Astrocyte (in vitro differentiated cells and primary cell): ENCODE data around the gene CTSL. TPM values are rescaled to one million over a fixed set of nuclear protein-coding genes. Genes with fewer than 3 reads are reported as not detected.

Source experiments
- DNase-seq: peaks from one replicate; pipeline ENCODE4 v3.0.0-alpha.2; 2010; ENCODE audit warnings: low read depth
- FAIRE-seq: peaks from 2 replicates; lab custom pipeline; 2011; peaks lifted over from hg19 to GRCh38; lab: Jason Lieb, UNC
- H2AFZ ChIP-seq: 2 replicates; pipeline ENCODE4 v1.6.0; 2012; ENCODE audit warnings: low read depth, low read length, inconsistent platforms
- H3K27ac ChIP-seq: 2 replicates; pipeline ENCODE4 v1.5.1; 2011; ENCODE audit warnings: low read depth, low read length, inconsistent platforms
- H3K27me3 ChIP-seq: 2 replicates; pipeline ENCODE4 v1.6.0; 2011; ENCODE audit warnings: low read length, inconsistent platforms; ENCODE audit not compliant: insufficient read depth
- H3K36me3 ChIP-seq: 2 replicates; pipeline ENCODE4 v1.5.1; 2011; ENCODE audit warnings: low read length, inconsistent platforms; ENCODE audit not compliant: insufficient read depth
- H3K4me1 ChIP-seq: 2 replicates; pipeline ENCODE4 v1.5.1; 2011; ENCODE audit warnings: low read length, inconsistent platforms; ENCODE audit not compliant: insufficient read depth
- H3K4me2 ChIP-seq: 2 replicates; pipeline ENCODE4 v1.6.0; 2012; ENCODE audit warnings: low read length, inconsistent platforms
- H3K4me3 ChIP-seq: 2 replicates; pipeline ENCODE4 v1.5.1; 2011; ENCODE audit warnings: low read depth, mild to moderate bottlenecking, low read length, inconsistent platforms; ENCODE audit not compliant: insufficient read depth
- H3K79me2 ChIP-seq: 2 replicates; pipeline ENCODE4 v1.6.0; 2012; ENCODE audit warnings: mild to moderate bottlenecking, low read length, inconsistent platforms; ENCODE audit not compliant: insufficient read depth
- H3K9ac ChIP-seq: 2 replicates; pipeline ENCODE4 v1.6.0; 2012; ENCODE audit warnings: mild to moderate bottlenecking, low read length, inconsistent platforms
- H3K9me3 ChIP-seq: 2 replicates; pipeline ENCODE4 v1.5.1; 2012; ENCODE audit warnings: low read depth, mild to moderate bottlenecking, low read length, inconsistent platforms; ENCODE audit not compliant: insufficient read depth
- H4K20me1 ChIP-seq: 2 replicates; pipeline ENCODE4 v1.6.0; 2012; ENCODE audit warnings: low read length, inconsistent platforms; ENCODE audit not compliant: insufficient read depth
- H3K27ac Mint-ChIP-seq: one replicate; pipeline ENCODE4 v1.8.0; 2021; ENCODE audit warnings: mild to moderate bottlenecking, mixed read lengths; ENCODE audit not compliant: unreplicated experiment
- H3K27me3 Mint-ChIP-seq: one replicate; pipeline ENCODE4 v1.8.0; 2021; ENCODE audit warnings: low read depth, mixed read lengths; ENCODE audit not compliant: unreplicated experiment
- H3K36me3 Mint-ChIP-seq: one replicate; pipeline ENCODE4 v1.8.0; 2021; ENCODE audit warnings: low read depth, mixed read lengths; ENCODE audit not compliant: unreplicated experiment
- H3K4me1 Mint-ChIP-seq: one replicate; pipeline ENCODE4 v1.8.0; 2021; ENCODE audit warnings: low read depth, mixed read lengths; ENCODE audit not compliant: unreplicated experiment
- H3K4me3 Mint-ChIP-seq: one replicate; pipeline ENCODE4 v1.8.0; 2021; ENCODE audit warnings: mild to moderate bottlenecking, moderate library complexity, mixed read lengths; ENCODE audit not compliant: unreplicated experiment
- H3K9me3 Mint-ChIP-seq: one replicate; pipeline ENCODE4 v1.8.0; 2021; ENCODE audit warnings: mild to moderate bottlenecking, mixed read lengths; ENCODE audit not compliant: unreplicated experiment
- CTCF ChIP-seq: IDR thresholded peaks from 2 replicates; pipeline ENCODE4 v1.5.1; 2011; ENCODE audit warnings: low read depth, mild to moderate bottlenecking, inconsistent platforms, low read length, moderate library complexity; ENCODE audit not compliant: insufficient read depth
- EZH2 ChIP-seq: IDR thresholded peaks from 2 replicates; pipeline ENCODE4 v1.6.1; 2012; ENCODE audit warnings: mild to moderate bottlenecking, low read length, inconsistent platforms; ENCODE audit not compliant: insufficient read depth
- total RNA-seq: library from RNA; stranded (reverse); gene quantifications from 2 replicates; pipeline ENCODE4 v1.2.1, GENCODE V29; 2021

CTSL gene
- total RNA-seq, 1 donor from 2014 or later, result 94.9 TPM

DNA sequence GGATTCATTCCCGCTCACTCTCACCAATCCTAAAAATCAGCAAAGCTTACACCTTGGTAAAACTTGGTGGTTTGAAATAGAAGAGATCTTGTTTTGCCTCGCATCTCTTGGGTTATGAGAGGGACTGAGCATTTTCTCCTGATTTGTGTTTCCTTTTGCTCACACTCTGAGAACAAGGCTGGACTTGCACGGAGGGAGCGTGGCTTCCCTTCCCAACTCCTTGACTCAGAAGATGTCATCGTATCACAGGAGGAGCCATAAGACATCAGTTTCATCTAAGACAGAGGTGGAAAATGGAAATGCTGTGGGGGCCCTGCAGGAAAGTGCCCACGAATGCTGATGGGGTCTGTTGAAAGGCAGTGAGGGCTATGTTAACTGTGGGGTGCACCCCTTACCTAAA, 37.4 kb downstream of the CTSL start:
- Histone ChIP-seq H3K27me3 (peaks cover 10% of the 10 kb centered on the region), H2AFZ (no peak overlapping the region), H3K4me3 (no peak overlapping the region), H3K9me3 (no peaks in the 10 kb centered on the region), H3K79me2 (no peaks in the 10 kb centered on the region), H3K9ac (no peak overlapping the region), H3K4me1 (no peaks in the 10 kb centered on the region), H4K20me1 (no peaks in the 10 kb centered on the region), H3K36me3 (no peaks in the 10 kb centered on the region), H3K4me2 (no peak overlapping the region), H3K27ac (no peak overlapping the region)
- Mint-ChIP-seq H3K4me1 (no peaks in the 10 kb centered on the region), H3K27me3 (peaks cover 5% of the 10 kb centered on the region), H3K4me3 (no peak overlapping the region), H3K36me3 (no peaks in the 10 kb centered on the region), H3K9me3 (no peaks in the 10 kb centered on the region), H3K27ac (no peak overlapping the region)
- FAIRE-seq (no peak), DNase-seq (no peak)
- no peak for TF ChIP-seq EZH2
- TF ChIP-seq CTCF, result no peak

- no peaks in the 10 kb centered on the region for H3K36me3 Mint-ChIP-seq
- peaks cover 7% of the 10 kb centered on the region for H3K27me3 Mint-ChIP-seq
These were observed 39.6 kb downstream of the CTSL start for GRCh38 chr9:87765521-87765920.

More at GRCh38 chr9:87765521-87765920, 39.6 kb downstream of the CTSL start:
- no peak overlapping the region for H3K4me3 Mint-ChIP-seq
- H3K27me3 ChIP-seq, result peaks cover 10% of the 10 kb centered on the region
- H3K27ac Mint-ChIP-seq, result no peak overlapping the region
- no peak overlapping the region for H2AFZ ChIP-seq
- H4K20me1 ChIP-seq, result no peaks in the 10 kb centered on the region
- no peak overlapping the region for H3K4me3 ChIP-seq
- H3K79me2 ChIP-seq, result no peaks in the 10 kb centered on the region
- no peaks in the 10 kb centered on the region for H3K9me3 Mint-ChIP-seq
- H3K4me1 Mint-ChIP-seq, result no peaks in the 10 kb centered on the region
- H3K36me3 ChIP-seq, result no peaks in the 10 kb centered on the region
- H3K9me3 ChIP-seq, result no peaks in the 10 kb centered on the region
- TF ChIP-seq CTCF (no peak), EZH2 (no peak)
- no peak for FAIRE-seq
- H3K27ac ChIP-seq, result no peak overlapping the region
- no peak for DNase-seq
- H3K9ac ChIP-seq, result no peak overlapping the region
- H3K4me1 ChIP-seq, result no peaks in the 10 kb centered on the region
- no peak overlapping the region for H3K4me2 ChIP-seq
